WI38 (cell line): ENCODE data around the gene TWNK.

Experiments
- H3K4me3 ChIP-seq: 2 replicates; pipeline ENCODE4 v1.5.1; 2011; ENCODE audit warnings: low read depth, mild to moderate bottlenecking, control low read depth, low read length
- TF ChIP-seq, protein P1 (sequence below): IDR thresholded peaks from 2 replicates; pipeline ENCODE4 v1.5.1; 2012; ENCODE audit warnings: low read depth, mild to moderate bottlenecking, control low read depth, low read length

TWNK gene

DNA sequence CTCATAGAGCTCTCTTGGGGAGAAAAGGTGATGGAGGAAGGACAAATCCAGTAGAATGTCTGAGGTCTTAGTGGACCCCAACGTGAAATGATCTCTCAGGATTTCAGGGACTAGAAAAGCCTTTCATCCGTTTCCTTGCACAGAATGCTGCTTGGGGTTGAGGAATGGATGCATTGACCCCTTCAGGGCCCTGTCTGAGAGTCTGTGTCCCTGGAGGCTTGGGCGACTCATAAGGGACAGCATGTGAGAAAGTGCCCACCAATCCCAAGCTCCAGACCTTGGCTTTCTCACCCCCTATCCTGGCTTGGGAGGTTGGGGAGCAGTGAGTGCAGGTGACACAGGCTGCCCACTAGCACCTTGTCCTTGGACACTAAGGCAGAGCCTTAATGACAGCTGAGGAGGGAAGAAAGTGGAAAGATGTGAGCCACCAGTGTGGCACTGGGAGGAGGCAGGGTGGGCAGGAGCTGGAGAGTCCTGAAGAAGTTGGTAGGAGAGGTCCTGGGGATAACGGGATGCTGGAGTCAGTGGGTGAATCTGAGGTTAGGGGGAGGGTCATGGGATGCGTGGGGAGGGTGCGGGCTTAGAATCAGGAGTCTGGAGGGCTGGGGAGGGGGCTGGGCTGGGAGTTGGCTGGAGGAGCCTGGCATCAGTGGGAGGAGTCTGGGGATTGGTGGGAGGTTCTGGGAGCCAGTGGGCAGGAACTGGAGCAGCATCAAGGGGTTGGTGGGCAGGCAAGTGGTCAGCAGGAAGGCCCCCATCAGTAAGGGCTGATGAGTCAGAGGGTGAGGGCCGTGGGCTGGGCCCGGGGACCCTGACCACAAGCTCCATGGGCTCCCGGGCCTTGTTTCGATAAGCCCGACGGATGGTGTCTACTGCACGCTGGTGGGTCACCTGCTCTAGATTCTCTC, 20.8 kb downstream of the TWNK start:
- no peak overlapping the region for H3K4me3 ChIP-seq
- TF ChIP-seq, protein P1, sequence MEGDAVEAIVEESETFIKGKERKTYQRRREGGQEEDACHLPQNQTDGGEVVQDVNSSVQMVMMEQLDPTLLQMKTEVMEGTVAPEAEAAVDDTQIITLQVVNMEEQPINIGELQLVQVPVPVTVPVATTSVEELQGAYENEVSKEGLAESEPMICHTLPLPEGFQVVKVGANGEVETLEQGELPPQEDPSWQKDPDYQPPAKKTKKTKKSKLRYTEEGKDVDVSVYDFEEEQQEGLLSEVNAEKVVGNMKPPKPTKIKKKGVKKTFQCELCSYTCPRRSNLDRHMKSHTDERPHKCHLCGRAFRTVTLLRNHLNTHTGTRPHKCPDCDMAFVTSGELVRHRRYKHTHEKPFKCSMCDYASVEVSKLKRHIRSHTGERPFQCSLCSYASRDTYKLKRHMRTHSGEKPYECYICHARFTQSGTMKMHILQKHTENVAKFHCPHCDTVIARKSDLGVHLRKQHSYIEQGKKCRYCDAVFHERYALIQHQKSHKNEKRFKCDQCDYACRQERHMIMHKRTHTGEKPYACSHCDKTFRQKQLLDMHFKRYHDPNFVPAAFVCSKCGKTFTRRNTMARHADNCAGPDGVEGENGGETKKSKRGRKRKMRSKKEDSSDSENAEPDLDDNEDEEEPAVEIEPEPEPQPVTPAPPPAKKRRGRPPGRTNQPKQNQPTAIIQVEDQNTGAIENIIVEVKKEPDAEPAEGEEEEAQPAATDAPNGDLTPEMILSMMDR = no peak

DNA sequence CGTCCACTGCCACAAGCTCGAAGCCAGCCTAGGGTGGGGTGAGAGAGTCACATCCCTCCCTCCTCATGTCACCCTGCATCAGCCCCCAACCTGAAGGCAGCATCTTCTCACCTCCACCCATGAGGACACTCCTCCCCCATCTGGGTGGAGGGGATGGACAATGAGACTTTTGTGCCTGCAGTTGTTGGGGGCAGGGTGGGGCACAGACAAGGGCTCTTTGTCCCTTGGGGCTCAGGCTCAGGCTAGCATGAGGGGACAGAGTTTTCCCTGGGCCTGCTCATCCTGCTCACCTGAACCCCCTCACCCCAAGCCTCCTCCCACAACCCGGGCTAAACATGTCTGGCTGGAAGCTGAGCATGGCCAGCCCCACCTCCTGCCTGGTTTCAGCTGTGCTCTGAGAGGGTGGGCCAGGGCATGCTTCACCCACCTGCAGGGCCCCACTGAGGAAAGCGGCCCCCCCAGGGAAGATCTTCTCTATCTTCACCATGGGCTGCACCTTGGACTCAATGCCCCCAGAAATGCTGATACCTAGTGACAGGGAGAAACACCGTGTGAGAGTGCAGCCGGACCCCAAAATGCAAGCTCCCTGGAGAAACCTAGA, 21.6 kb downstream of the TWNK start:
- no peak overlapping the region for H3K4me3 ChIP-seq
- TF ChIP-seq, protein P1 = no peak

DNA sequence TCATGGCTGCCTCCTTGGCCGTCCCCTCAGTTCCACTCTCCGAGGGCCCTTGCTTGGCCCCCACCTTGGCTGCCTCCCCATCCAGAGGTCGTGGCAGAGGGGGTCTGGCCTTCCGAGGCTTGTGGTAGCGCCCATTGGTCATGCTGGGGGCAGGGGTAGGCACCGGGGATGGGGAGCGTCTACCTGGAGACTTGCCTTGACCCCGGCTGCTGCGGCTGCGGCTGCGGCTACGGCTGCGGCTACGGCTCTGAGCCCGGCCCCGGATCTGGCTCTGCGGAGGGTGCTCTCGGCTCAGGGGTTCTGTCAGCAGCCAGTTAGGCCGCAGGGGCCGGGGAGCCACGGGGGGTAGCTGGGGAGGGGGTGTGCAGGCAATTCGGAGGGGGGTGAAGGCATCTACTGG, 23.0 kb downstream of the TWNK start:
- TF ChIP-seq, protein P1 = no peak
- H3K4me3 ChIP-seq = no peak overlapping the region

DNA sequence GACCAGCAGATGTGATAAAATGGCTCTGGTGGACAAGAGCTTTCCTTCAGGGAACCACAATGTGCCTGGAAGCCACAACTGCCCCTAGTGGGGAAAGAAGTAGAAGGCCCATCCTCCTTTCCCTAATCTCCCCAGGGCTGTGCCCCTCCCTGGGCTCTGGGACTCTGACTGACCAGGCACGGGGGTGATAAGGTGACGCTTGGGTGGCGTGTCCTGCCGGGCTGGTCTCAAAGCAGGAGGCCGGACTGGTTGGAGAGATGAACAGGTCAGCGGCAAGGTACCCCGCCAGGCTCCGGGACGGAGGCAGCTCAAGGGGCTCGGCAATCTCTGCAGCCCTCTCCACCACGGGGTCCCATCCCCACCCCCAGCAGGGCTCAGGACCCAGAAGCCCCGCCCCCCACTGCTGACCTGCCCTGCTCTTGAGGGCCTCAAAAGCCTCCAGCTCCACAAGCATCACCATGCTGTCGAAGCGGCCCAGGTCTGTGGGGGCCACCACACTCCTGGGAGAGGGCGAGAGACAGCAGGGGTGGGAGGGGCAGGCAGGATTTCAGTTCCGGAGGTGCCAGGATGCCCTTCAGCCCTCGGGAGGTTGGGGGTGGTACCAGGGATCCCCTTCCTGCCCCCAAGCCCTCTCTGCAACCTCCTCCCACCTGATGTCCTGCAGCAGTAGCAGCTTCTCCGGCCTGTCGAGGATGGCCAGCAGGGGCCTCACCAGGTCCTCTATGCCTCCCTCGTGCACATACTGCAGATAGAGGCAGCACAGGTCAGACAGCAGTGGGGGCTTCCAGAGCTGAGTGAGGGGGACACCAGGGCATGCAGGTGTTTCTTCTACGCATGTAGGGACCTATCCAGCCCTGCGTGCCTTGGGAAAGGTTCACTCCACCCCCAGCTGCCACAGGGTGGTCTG, 24.4 kb downstream of the TWNK start:
- TF ChIP-seq, protein P1 = peak; percentile 32; the same call in 1 of the 2 replicates
- H3K4me3 ChIP-seq = no peak overlapping the region

DNA sequence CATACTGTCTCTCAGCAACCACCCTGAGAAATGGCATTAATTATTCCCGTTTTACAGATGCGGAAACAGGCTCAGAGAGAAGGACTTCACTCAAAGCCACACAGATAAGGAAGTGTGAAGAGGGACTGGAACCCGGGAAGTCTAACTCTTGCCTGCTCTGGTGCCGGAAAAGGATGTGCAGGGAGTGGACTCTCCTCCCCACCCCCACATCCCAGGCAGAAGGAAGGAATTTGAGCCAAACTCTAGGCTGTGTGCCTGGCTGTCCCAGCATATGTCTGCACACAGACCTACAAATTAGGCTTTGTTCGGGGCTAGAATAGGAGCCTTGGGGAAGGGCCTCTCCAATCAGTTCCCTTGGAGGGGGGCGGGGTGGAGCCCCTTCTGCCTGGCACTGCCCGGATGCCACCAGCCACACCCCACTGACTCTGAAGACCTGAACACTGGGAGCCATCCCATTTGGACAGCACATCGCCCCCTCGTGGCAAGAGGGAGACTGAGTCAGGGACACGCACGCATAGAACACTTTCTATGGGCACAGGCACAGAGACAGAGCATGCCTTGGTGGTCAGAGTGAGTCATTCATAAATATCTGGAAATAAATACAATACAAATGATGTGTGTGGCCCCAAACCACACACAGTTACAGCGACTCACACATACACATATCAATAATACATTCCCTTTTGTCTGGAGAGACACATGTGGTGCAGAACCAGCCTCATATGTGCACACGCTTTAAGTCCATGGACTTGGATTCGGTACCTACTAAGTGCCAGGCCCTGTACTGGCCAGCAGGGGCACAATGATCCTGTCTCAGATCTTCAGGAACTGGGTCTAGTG, 25.4 kb downstream of the TWNK start:
- TF ChIP-seq, protein P1 = peak; percentile 83
- H3K4me3 ChIP-seq = no peak overlapping the region

DNA sequence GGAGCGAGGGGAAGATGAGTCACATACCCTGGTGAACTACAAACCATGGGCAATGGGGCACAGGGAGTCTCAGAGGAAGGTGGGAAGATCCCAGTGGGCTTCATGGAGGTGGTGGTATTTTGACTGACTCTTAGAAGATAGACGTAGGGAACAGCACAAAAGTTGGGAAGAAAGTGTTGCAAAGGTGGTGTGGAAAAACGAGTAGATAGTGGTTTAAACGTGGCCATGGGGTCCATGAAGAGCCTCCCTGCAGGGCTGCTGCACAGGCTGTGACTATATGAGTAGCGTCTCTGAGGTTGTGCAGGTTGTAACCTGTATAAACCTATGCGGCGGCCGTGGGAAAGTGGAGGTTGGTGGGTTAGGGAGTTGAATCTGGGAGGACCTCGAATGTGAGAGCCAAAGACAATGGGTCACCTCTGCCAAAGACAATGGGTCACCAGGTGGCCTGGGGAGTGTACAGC, 26.1 kb downstream of the TWNK start:
- no peak overlapping the region for H3K4me3 ChIP-seq
- TF ChIP-seq, protein P1 = no peak
